NCI-H2029 treated with DMSO at 0.1 percent for 48 hours (cell line): Measurements from ENCODE around the gene ZNRF1.

Source experiments
- DNase-seq: peaks from one replicate; lab custom pipeline; 2025; lab: John Stamatoyannopoulos, UW

The ZNRF1 gene

DNA sequence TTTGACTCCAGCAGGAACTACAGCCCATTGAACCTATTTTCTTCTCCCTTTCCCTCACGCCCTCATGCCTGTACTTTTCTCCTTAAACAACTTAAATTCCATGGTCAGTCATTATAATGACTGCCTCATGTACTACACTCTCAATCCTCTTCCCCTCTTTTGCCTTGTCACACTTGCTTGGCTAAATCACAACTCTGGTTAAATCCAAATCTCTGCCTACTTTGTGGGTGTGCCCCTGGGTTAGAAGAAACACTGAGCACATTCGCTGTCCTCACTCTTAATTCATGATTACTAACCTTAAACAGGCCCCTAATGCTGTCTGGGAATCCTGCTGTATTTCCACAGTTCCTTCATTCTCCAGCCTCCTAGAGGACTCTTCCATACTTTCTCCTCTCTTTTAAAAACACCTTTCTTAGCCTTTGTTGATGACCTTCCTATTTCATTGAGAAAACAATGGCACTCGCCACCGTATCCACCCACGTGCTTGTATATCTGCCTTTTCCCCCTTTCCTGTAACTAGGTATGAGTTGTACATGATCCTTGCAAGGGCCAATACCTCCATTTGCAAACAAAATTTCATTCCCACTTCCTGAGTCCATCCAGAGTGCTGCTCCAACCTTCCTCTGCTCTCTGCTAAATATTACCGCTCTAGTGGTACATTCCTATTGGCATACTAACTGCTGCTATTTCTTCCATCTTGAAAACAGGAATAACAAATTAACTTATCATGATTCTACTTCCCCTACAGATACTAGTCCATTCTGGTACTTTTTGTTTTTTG, 28.9 kb downstream of the ZNRF1 start:
- no peak for DNase-seq

DNA sequence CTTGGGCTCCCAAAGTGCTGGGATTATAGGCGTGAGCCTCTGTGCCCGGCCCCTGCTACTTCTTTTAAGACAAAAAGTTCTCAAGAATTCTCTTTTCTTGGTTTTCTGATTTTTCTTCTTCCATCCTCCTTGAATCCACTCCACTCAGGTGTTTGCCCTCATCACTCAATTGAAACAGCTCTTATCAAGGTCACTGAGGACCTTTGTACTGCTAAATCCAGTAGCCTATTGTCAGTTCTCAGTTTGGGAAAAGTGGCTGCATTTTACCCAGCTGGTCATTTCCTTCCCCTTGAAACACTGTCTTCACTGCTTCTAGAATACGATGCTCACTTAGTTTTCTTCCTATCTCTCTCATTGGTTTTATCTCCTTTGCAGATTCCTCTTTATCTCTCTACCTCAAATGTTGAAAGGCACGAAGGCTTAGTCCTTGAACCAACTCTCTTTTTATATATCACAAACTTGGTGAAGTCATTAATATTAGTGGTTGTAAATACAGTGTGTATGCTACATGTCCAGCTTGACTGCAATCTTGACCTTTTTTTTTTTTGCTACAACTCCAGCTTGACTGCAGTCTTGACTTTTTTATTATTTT, 29.8 kb downstream of the ZNRF1 start:
- no peak for DNase-seq

DNA sequence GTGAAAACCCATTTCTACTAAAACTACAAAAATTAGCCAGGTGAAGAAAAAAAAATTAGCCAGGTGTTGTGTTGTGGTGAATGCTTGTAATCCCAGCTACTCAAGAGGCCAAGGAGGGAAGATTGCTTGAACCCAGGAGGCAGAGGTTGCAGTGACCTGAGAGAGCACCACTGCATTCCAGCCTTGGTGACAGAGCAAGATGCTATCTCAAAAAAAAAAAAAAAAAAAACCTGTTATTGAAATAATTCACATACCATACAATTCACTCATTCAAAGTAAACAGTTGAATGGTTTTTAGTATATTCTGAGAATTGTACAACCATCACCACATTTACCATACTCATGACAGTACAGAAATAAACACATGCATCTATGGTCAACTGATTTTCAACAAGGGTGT, 31.0 kb downstream of the ZNRF1 start:
- no peak for DNase-seq

DNA sequence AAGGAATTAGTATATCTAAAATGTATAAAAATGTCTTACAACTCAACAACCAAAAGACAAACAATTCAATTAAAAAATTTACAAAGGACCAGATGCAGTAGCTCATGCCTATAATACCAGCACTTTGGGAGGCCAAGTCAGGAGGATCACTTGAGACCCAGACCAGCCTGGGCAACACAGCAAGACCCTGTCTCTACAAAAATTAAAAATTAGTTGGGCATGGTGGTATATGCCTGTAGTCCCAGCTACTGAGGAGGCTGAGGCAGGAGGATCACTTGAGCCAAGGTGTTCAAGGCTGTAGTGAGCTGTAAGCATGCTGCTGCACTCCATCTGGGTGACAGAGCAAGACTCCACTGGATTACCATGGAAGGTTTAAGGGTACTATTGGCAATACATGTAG, 33.8 kb downstream of the ZNRF1 start:
- DNase-seq = no peak

DNA sequence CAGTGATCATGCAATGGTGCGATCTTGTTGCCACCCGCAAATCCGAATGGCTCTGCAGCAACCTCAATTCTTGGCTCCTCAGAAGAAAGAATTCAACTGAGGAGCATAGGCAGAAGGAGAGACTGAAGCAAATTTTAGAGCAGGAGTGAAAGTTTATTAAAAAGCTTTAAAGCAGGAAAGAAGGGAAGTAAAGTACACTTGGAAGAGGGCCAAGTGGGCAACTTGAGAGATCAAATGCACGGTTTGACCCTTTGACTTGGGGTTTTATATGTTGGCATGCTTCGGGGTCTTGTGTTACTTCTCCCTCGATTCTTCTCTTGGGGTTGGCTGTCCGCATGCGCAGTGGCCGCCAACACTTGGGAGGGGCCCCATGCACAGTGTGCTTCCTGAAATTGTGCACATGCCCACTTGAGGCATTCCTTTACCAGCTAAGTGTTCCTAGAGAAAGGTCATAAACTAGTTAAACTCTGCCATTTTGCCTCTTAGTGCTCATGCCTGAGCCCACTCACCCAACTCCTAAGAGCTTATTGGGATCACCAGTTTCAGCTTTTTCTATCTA, 36.7 kb downstream of the ZNRF1 start:
- no peak for DNase-seq

DNA sequence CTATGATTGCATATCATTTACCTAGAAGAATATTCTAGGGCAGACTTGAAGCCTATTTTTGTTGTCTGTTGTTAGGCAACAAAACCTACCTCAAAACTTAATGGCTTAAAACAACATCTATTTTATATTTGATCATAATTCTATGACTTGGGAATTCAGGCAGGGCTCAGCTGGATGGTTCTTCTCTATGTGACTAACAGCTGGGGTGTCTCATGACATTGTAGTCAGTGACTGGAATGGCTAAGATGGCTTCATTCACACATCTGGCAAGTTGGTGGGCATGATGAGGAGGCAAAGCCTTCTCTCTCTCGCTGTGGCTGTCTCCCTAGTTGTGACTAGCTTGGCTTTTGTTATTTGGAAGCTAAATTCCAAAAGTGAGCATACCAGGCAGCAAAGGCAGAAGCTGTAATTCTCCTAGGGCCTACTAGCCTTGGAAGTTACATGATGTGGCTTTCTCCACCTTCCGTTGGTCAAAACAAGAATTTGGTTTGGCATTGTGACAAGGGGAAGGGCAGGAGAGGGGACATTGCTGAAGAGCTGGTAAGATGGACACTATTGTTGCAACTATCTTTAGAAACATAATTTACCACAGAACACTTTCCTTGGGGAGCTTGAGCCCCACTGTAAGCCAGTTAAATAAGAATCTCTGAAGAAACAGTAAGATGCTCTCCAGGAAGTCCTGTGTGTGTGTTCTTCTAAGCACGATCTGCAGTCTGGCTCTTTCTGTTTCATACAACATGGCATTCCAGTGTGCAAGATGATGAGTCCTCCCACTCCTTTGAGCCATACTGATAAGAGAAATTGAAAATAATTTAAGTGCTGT, 39.4 kb downstream of the ZNRF1 start:
- DNase-seq = no peak

DNA sequence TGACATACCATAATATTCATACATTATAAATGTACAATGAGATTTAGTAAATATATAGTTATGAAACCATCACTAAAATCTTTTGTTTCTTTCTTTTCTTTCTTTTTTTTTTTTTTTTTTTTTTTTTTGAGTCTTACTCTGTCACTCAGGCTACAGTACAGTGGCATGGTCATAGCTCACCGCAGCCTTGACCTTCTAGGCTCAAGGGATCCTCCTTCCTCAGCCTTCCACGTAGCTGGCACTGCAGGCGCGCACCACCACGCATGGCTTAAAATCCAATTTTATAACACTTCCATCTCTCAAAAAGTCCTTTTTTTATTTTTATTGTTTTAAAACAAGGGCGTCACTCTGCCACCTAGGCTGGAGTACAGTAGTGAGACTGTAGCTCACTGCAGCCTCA, 41.1 kb downstream of the ZNRF1 start:
- no peak for DNase-seq

DNA sequence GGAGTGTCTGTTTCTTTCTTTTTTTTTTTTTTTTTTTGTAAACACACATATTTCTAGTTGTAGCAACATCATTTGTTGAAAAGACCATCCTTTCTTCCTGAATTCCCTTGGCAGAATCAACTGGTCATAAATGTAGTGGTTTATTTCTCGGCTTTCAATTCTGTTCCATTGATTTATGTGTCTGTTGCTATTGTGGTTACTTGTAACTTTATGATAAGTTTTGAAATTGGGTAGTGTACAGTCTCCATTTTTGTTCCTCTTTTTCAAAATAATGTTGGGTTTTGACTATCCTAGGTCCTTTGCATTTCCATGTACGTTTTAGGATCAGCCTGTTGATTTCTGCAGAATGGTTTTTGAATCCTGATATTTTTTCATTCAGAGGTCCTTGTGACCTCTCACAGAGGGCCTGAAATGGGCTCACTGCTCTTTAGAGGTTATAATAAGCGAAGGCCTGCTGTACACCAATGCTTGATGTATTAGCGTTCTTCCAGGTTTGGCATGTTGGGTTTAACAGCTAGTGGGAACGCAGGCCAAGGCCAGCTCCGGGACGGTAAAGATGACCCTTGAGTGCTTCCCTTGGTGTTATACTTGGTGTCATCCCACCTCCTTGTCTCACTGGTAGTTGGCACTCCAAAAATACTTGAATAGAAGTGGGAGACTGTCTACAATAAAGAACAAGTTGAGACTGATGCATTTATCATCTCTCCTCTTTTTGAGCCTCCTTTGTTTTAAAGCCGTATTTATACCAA, 43.8 kb downstream of the ZNRF1 start:
- DNase-seq = no peak

DNA sequence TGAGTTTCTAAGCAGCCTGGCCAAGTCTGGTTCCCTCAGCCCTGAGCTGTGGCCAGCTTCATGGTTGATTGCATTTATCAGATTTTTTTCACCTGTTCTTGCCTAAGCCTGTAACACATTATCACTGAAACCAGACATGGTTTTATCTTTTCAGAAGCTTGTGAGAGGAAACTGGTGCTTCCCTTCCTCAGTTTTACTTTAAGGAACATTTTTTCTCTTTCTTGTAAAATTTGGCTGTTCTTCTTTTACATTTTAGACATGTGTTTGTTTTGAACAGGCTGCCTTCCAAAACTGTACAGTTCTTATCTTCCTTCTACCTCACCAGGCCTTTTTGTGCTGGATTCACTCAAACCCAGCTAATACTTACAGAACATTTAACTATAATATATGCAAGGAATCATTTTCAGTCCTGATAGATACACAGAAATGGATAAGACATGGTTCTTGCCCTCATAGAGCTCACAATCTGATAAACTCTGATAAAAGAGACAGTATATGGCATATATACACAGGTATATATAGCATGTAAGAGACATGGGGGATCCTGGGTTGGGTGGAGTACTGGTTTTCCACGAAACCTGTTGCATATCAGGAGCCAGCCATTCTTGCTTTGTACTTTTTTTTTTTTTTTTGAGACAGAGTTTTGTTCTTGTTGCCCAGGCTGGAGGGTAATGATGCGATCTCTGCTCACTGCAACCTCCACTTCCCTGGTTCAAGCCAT, 44.5 kb downstream of the ZNRF1 start:
- no peak for DNase-seq

DNA sequence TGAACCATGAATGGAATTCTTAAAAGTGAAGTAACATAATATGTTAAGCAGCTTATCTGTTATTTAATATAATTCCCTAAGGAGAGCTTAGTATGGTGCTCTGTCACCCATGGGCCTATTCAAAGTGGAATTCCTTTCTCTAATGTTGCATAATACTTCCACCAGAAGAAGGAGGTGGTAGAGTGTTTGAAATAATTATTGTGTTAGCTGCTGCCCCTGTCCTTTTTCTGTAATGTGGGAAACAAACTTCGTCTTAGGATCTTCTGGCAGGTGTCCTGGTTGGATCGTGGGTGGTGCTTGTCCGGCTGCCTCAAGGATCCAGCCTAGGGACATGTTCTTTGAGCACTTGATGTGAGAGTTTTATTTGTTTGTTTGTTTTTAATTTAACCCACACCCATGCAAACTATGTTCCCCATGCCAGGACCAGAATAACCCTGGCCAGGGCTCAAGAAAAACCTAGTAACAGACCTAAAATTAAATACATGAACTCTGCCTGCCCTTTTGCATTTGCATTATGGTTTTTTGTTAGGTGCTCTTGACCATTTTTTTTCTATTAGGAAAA, 46.1 kb downstream of the ZNRF1 start:
- no peak for DNase-seq

DNA sequence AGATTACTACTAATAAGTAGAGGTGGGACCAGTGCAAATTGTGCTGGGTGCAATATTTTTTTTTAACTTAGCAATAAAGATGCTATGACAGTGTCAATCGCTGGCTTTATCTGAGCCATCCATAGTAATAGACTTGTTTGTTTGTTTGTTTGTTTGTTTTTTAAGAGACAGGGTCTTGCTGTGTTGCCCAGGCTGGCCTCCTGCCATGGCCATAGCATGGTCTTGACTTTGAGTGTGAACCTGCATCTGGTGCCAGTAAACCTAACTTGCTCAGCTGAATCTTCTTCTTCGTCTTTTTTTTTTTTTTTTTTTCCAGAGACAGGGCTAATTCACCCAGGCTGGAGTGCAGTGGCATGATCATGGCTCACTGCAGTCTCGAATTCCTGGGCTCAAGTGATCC, 46.6 kb downstream of the ZNRF1 start:
- no peak for DNase-seq

DNA sequence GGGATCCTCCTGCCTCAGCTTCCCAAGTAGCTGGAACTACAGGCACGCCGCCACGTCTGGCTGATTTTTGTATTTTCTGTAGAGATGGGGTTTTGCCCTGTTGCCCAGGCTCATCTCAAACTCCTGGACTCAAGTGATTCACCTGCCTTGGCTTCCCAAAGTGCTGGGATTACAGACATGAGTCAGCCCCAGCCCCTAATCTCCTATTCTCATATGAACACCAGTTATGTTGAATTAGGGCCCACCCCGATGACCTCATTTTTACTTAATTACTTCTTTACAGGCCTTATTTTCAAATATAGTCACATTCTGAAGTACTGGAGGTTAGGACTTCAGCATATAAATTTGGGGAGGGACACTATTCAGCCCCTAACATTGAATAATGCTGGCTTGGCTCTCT, 49.2 kb downstream of the ZNRF1 start:
- DNase-seq = no peak

DNA sequence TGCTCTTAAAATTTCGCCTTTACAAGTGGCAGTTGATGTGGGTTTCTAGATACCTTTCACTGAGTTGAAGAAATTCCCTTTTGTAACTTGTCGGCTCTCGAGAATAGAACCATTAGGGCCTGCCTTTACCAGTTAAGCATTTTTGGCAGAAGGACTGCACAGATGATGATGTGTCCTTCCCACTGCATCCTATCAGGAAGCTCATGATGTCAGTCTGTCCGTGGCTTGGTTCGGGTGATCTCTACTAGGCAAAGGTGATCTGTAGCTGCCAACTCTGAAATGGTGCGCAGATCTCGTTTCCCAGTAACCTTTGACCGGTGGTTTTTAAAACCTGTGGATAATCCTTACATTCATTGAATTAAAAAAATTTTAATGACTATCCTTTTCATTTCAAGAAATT, 49.7 kb downstream of the ZNRF1 start:
- DNase-seq = no peak

DNA sequence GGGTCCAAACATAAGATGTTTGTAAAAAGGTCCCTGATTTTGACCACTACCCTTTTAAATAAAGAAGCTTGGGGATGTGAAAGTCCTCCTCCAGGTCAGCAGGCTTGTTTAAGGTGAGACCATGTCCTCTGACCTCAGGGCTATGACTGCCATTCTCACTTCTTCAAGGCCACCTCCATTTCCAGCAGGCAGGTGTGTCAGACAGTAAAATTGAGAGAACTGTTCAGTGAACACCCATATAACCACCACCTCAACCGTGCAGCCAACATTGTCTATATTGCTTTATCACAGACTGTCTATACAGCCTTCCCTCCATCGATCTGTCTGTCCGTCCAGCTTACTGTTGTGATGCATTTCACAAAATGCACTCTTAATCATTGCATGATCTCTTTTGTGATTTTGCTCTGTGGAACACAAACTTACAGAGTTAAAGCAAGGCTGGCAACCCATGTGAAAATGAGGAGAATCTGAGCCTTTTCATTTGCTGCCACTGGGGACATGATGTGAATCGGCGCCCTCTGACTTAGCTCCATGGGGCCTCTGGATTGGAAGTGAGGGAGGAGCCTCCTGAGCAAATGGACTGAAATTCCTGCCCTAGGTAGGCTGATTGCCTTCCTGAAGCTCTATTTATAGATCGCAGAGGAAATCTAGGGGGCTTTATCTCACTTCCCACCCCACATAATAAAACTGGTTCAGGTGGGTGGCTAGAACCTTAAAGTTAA, 53.8 kb downstream of the ZNRF1 start:
- DNase-seq = no peak

DNA sequence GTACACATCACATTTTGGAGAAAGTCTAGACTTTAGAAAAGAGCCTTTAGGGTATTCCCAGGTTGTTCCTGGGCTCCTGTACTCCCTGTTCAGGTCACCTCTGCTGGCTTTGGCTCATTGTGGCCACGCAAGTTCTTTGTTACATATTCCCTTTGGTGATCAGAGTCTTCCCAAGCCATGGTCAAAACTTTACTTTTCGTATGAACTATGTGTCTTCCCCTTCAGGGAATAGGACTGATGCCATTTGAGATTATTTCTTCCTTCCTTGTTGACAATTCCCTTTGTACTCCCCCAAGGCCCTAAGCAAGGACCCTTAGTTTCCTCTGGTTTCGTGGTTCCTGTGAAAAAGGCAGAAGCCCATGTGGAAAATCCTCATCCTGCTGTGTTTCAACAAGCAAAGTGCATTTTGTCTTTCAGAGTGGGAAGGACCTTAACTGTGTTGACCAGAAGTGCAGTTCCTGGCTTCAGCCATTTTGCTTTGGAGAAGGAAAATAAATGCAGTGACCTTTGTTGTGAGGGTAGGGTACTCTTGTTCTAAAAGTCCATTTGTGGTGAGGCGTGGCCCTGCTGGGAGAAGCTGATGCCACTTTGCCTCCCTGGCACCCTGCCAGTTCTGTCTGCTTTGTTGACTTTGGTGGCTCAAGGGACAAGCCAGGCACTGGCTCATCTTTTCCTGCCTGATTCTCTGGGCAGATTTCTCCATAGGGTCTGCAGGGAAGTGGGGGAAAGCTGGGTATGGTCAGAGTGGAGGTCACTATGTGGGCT, 55.1 kb downstream of the ZNRF1 start:
- peak; percentile 61 for DNase-seq

DNA sequence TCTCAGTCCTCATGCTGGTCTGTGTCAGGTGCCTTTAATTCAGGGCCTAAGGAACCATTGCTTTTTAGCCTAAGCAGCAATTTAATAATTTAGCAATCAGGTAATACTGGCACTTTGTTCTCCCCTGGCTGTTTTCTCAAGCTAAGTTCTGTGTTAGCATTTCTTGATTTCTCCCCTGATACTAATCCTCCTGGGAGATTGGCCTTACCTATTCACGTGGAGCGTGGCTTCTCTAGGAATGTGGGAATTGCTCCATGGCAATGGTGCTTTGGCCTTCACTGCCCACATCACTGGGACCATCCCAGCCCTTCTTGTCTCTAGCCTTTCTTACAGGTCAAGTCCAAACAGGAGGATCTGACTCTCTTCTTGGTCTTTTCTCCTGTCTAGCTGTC, 55.7 kb downstream of the ZNRF1 start:
- DNase-seq = no peak

DNA sequence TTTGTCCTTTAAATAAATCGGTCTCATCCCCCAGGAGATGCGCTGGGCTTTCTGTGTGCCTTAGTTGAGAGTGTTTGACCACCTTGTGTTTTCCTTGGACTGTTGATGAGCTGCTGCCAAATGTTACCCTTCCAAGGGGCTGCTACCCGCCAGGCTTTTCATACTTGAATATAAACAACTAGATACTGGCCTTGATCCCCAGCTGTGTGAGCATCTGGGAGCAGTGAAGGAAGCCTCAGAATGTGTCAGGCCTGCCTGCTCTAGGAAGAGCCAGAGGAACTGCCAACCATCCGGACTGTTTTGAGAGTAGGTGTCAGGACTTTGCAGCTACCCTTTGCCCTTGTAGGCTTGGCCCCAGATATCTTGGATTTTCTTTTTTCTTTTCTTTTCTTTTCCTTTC, 60.0 kb downstream of the ZNRF1 start:
- no peak for DNase-seq

DNA sequence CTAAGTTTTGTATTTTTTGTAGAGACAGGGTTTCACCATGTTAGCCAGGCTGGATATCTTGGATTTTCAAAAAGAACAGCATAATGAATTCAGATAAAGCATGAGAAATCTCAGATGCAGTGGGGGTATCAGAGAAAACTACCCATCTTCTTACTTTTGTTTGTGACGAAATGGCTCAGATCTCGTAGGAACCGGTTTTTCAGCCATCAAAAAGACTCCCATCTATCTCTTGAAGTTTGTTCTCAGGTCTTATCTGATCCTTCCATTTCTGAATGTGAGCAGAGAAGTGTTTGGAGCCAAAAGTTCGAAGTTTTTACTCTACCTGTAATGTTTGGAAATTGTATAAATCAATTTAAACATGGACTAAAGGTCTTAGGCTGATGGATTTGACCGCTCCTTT, 60.6 kb downstream of the ZNRF1 start:
- DNase-seq = no peak

DNA sequence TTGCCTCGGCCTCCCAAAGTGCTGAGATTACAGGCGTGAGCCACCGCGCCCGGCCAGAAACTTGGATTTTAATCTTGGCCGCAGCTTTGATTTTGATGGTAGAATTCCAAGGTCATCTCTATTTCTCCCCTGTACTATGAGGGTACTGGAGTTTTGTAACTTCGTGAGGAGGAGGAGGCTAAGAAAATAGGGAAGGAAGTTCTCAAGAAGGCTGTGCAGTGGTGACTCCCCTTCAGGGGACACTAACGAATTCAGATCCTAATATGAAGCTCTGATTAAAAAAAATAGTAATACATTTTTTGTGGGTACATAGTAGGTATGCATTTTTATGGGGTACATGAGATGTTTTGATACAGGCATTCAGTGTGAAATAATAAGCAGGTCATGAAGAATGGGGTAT, 61.9 kb downstream of the ZNRF1 start:
- DNase-seq = no peak

DNA sequence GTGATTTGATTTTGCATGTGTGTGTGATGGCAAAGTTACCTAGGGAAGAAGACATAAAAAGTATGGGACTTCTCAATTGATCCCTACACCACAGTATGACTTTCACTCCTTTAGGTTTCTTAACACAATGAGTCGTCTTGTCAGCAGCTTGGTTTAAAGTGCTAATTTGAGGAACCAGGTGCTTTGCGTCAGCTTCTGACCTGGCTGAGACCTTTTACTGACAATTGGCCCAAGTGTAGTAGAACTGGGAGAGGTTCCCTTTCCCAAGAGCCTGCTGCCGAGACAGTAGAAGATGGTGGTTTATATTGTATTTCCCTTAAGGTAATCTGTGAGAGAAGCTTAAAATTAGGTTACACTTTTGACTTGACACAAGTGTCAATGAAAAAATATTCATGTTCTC, 62.8 kb downstream of the ZNRF1 start:
- DNase-seq = no peak
